ENCODE data around the gene DYNLT4. TPM values are rescaled to one million over a fixed set of nuclear protein-coding genes. Genes with fewer than 3 reads are reported as not detected.

The DYNLT4 gene
- 0.20 to 0.76 TPM (median 0.45 TPM) in 5 replicates for total RNA-seq (2022; extraction: Qiagen RNA extraction)

DNA sequence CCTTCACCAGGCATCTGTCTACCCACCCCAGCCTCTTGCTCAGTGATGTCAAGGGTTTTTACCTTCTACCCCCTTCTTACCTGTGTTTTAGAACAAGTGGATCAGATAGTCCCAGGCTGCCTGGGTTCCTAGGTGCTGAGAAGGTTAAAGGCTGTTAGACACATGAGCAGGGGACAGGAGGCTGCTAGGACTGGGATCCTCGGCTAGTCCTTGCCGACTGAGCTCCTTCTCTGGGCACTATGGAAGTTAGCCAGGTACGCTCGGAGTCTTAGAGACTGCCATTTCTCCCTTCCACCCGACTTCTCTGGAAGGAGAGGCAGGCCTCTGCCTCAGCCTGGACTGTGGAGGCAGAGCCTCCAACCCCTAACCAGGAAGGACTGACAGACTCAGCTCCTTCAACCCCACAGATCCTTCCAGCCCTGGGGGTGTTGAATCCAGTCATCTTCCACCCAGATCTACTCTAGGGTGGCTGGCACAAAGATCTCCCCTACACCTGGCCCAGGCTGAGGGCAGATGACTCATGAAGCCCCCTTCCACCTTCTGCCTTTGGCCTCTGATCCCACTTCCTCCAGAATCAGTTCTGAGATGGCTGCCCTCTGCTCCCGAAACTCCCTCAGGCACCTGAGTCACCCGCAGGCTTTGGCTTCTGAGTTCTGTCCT is at the start of gene DYNLT4:
Gene DYNLT4 (minus strand): TSS at position 648 of the 660 bp plus-strand sequence. CDS start 683 bp downstream, outside the sequence.

DNA sequence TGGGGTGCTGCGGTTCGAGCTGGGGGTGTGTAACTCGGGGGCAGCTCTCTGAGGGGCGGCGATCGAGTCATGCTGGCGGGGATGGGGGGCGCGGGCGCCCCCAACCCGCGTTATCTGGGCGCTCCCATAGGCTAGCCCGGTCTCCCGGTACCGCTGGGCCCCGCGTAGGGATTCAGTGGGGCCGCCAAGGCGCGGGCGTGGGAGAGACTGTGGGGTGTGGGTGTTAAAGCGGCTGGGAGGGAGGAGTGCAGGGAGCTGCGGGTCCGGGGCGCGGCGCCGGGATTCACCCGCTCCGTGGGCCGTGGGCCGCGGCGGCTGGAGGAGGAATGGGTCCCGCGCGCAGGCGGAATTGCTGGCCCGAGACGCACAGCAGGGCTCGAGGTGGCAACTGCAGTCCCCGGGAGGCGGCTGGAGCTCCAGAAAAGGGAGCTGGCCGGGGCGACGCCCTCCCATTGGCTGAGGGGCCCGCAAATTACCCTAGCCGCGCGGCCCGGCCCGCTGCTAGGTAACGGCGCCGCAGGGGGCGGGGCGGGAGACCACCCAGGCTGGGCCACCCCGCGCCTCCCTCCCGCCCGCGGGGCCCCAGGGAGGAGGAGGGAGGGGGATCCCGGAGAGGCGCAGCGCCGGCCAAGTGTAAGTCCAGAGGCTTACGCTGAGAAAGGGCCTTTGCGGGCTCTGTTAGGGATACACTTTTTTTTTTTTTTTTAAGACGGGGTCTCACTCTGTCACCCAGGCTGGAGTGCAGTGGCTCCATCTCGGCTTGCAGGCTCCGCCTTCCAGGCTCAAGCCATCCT is 35.9 kb upstream of the DYNLT4 start, which contains the start of gene PTCH2:
Gene PTCH2 (minus strand): TSS at position 392 of the 794 bp plus-strand sequence. CDS start 321 bp downstream, at position 71.

DNA sequence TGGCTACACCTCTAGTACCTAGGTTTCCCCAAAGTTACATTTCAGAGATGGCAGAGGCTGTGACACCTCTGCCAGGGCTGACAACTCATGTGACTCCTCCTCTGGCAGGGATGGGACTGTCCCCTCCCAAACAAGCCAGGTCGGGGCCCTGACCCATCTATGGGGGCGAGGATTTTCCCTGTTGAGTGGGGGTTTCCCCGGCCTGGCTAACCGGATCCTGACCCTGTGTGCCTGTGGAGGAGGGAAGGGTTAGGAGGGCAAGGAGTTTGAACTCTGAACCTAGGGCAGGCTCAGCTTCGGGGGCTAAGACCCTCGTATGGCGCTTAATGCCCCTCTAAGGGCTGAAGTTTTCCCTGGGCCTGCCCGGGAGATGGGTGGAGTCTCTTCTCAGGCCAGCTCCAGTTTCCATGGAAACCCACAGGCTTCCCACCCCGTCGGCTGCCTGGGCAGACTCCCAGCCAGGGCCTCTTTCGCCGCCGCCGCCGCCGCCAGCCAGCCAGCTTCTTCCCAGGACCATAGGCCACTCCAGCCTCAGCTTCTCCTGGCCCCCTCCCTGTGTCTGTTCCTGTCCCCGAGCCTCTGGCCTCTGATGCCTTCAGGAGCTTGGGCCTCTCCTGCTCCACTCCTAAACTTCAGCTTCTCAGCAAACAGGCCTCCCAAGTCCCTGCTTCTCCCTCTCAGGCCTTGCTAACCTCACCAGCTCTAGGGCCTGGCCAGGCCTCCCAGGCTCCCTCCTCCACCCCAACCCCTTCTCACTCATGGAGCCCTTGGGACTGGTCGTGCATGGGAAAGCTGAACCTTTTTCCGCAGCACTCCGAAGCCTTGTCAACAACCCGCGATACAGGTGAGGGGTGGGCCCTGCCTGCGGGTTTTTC is 1.1 kb upstream of the DYNLT4 start, which contains the start of gene BTBD19:
Gene BTBD19 (plus strand): TSS at position 461 of the 875 bp plus-strand sequence. CDS start 298 bp downstream, at position 759.

GRCh38 chr1:44799770-44800584 is 7.2 kb downstream of the DYNLT4 start, which contains the start of gene PLK3:
Gene PLK3, plus strand, starts transcription at chr1:44800377. Its CDS starts 87 bp downstream, at chr1:44800464.

GRCh38 chr1:44788120-44788860 is 18.9 kb downstream of the DYNLT4 start, which contains the start of gene BEST4:
Gene BEST4, minus strand, starts transcription at chr1:44788170. Its CDS starts 465 bp downstream, at chr1:44787705.

GRCh38 chr1:44775078-44775929 is 31.8 kb downstream of the DYNLT4 start, which contains the start of gene RPS8:
Gene RPS8, plus strand, starts transcription at chr1:44775540. Its CDS starts 57 bp downstream, at chr1:44775597.

Other genes starting within 250 kb of the DYNLT4 start
- gene TMEM53, start 132.9 kb downstream of the DYNLT4 start, total RNA-seq (2022; extraction: Qiagen RNA extraction): 6.8 to 11.9 TPM (median 9.3 TPM) in 5 replicates
- 0.38 to 1.2 TPM (median 0.98 TPM) in 5 replicates for gene ARMH1, start 132.6 kb downstream of the DYNLT4 start, total RNA-seq (2022; extraction: Qiagen RNA extraction)
- gene RNU5D-1, start 76.2 kb downstream of the DYNLT4 start, total RNA-seq (2022; extraction: Qiagen RNA extraction): not detected in 5 replicates
- gene KIF2C, start 67.5 kb downstream of the DYNLT4 start, total RNA-seq (2022; extraction: Qiagen RNA extraction): 36.7 to 41.0 TPM (median 39.3 TPM) in 5 replicates
- 1,530 to 1,730 TPM (median 1,691 TPM) in 5 replicates for gene RPS8, start 31.8 kb downstream of the DYNLT4 start, total RNA-seq (2022; extraction: Qiagen RNA extraction)
- 0.29 to 0.51 TPM (median 0.42 TPM) in 5 replicates for gene BEST4, start 19.2 kb downstream of the DYNLT4 start, total RNA-seq (2022; extraction: Qiagen RNA extraction)
- 12.5 to 20.9 TPM (median 20.0 TPM) in 5 replicates for gene PLK3, start 7.0 kb downstream of the DYNLT4 start, total RNA-seq (2022; extraction: Qiagen RNA extraction)
- gene BTBD19, start 1.2 kb upstream of the DYNLT4 start, total RNA-seq (2022; extraction: Qiagen RNA extraction): 2.3 to 3.4 TPM (median 2.7 TPM) in 5 replicates
- 0.11 to 0.31 TPM (median 0.14 TPM) in 5 replicates for gene PTCH2, start 35.9 kb upstream of the DYNLT4 start, total RNA-seq (2022; extraction: Qiagen RNA extraction)
- gene EIF2B3, start 179.2 kb upstream of the DYNLT4 start, total RNA-seq (2022; extraction: Qiagen RNA extraction): 16.2 to 18.7 TPM (median 16.8 TPM) in 5 replicates
- 13.7 to 19.5 TPM (median 18.6 TPM) in 5 replicates for gene HECTD3, start 204.0 kb upstream of the DYNLT4 start, total RNA-seq (2022; extraction: Qiagen RNA extraction)
- gene UROD, start 204.9 kb upstream of the DYNLT4 start, total RNA-seq (2022; extraction: Qiagen RNA extraction): 47.4 to 50.6 TPM (median 49.9 TPM) in 5 replicates